ENCODE data around the gene RTL10. TPM values are rescaled to one million over a fixed set of nuclear protein-coding genes. Genes with fewer than 3 reads are reported as not detected.

The RTL10 gene
- total and polyA plus RNA-seq, 2 of the 8 experiments (the other 6 are each of a cell fraction or from before 2014, with no cell fraction given): 11.5 to 18.8 TPM

GRCh38 chr22:19850763-19851109 is 3.9 kb downstream of the RTL10 start:
- Histone ChIP-seq H3K79me2 (ENCODE audit: control insufficient read depth in 1 of 2, insufficient read depth in 2 of 2, low read length in 2 of 2) (peaks cover 0 to 24% of the 10 kb centered on the region in 2 experiments; a peak in 3 of 4 replicates), H4K91ac (replicated peaks; ENCODE audit: insufficient read length, low read length) (no peak overlapping the region), H2BK120ac (replicated peaks; ENCODE audit: low read depth, low read length) (no peak overlapping the region), H3K36me3 (ENCODE audit: control insufficient read depth in 2 of 4, insufficient read depth in 4 of 4, low read length in 3 of 4) (peaks cover 2 to 16% (median 14%) of the 10 kb centered on the region in 4 experiments; a peak in 6 of 8 replicates), H3K4ac (replicated peaks; ENCODE audit: insufficient read length, low read depth, low read length) (no peak overlapping the region), H3K14ac (ENCODE audit: insufficient read length) (no peak overlapping the region), H3K56ac (replicated peaks; ENCODE audit: insufficient read length, low read depth, low read length) (no peak overlapping the region), H3K27me3 (replicated peaks in 1 of 4; ENCODE audit: control insufficient read depth in 3 of 4, extremely low read depth in 1 of 4, insufficient read depth in 3 of 4, low read length in 3 of 4) (no peaks in the 10 kb centered on the region), H2BK12ac (ENCODE audit: low read depth, low read length) (no peak overlapping the region), H3K4me3 (ENCODE audit: extremely low read depth in 1 of 4, insufficient read depth in 2 of 4, low read depth in 3 of 4, low read length in 4 of 4) (no peak overlapping the region), H2BK15ac (ENCODE audit: low read length) (no peak overlapping the region), H3K27ac (ENCODE audit: low read depth, low read length) (no peak overlapping the region), H2BK5ac (ENCODE audit: low read depth, low read length) (no peak overlapping the region), H2AFZ (ENCODE audit: low read length) (no peak overlapping the region), H3K4me2 (ENCODE audit: insufficient read depth in 1 of 2, low read depth in 2 of 2, low read length in 2 of 2) (no peak overlapping the region), H3K9ac (replicated peaks in 1 of 4; ENCODE audit: extremely low read depth in 1 of 4, low read depth in 3 of 4, low read length in 3 of 4) (no peak overlapping the region), H4K8ac (ENCODE audit: extremely low read depth, insufficient read depth, low read length) (no peak overlapping the region), H4K5ac (ENCODE audit: insufficient read length, low read depth, low read length) (no peak overlapping the region), H4K20me1 (replicated peaks in 1 of 2; ENCODE audit: control insufficient read depth in 1 of 2, insufficient read depth in 2 of 2, low read length in 2 of 2) (peaks cover 13 to 57% of the 10 kb centered on the region in 2 experiments), H3K79me1 (ENCODE audit: low read depth, low read length) (peaks cover 19% of the 10 kb centered on the region), H3K23ac (ENCODE audit: insufficient read length) (no peak overlapping the region), H3K9me3 (ENCODE audit: insufficient read depth in 2 of 2, low read depth in 1 of 2, low read length in 1 of 2) (no peaks in the 10 kb centered on the region), H3K4me1 (replicated peaks in 1 of 4; ENCODE audit: control insufficient read depth in 3 of 4, insufficient read depth in 4 of 4, low read length in 3 of 4) (peaks cover 0 to 20% (median 11%) of the 10 kb centered on the region in 4 experiments; a peak in 6 of 7 replicates), H2BK20ac (ENCODE audit: low read length) (no peak overlapping the region), H3K18ac (ENCODE audit: extremely low read depth, low read length) (no peak overlapping the region; the same call in 1 of the 2 replicates), H3K23me2 (ENCODE audit: low read depth, low read length) (peaks cover 15% of the 10 kb centered on the region; the same call in 1 of the 2 replicates), H2AK5ac (ENCODE audit: low read depth, low read length) (no peak overlapping the region)
- TF ChIP-seq EGR1 (IDR thresholded peaks at IDR 0.05; ENCODE audit: borderline replicate concordance, low read depth, low read length) (no peak), CREB1 (IDR thresholded peaks at IDR 0.05) (no peak), HDAC2 (IDR thresholded peaks at IDR 0.05; ENCODE audit: borderline replicate concordance in 1 of 2, low read depth in 2 of 2, low read length in 2 of 2) (no peak), SP2 (IDR thresholded peaks at IDR 0.05; ENCODE audit: low read length) (no peak), BCL11A (IDR thresholded peaks at IDR 0.05; ENCODE audit: low read depth in 2 of 2, low read length in 2 of 2) (no peak), GTF2F1 (IDR thresholded peaks at IDR 0.05; ENCODE audit: borderline replicate concordance, low read depth, low read length) (no peak), SP4 (IDR thresholded peaks at IDR 0.05; ENCODE audit: low read length) (no peak), YY1 (IDR thresholded peaks at IDR 0.05; ENCODE audit: low read depth, low read length) (no peak), CHD2 (IDR thresholded peaks at IDR 0.05; ENCODE audit: low read length) (no peak)
- TF ChIP-seq, protein P1, sequence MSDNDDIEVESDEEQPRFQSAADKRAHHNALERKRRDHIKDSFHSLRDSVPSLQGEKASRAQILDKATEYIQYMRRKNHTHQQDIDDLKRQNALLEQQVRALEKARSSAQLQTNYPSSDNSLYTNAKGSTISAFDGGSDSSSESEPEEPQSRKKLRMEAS (IDR thresholded peaks at IDR 0.05): no peak
- FAIRE-seq (no peak), DNase-seq (ENCODE audit: low read depth in 1 of 2, low spot score in 2 of 2) (no peak)
- ChIA-PET POLR2A (ENCODE audit: partially characterized antibody) (interaction anchor here (1.0 to 2.1 kb wide), 5 partner anchors 9 to 41 kb away, joined by 4 to 7 read pairs (median 5); no protein-coding TSS in a partner anchor), CTCF (ENCODE audit: partially characterized antibody) (interaction anchor here (0.6 to 1.8 kb wide), 9 partner anchors 8 to 135 kb away, joined by 3 to 8 read pairs (median 4); no protein-coding TSS in a partner anchor)
- 89% methylated on average over 9 of the region's 9 CpGs; no CpG with 5 or more reads in 1 of the 2 experiments for WGBS, 2 experiments (ENCODE audit: extremely low coverage in 1 of 2, insufficient coverage in 1 of 2, insufficient read length in 1 of 2, insufficient replicate concordance in 2 of 2, low coverage in 1 of 2, low lambda C conversion rate in 2 of 2, missing lambda C conversion rate in 1 of 2)
